ENCODE data around the gene RNF19B.
"Not testable (repeated sequence)": the region's sequence is repeated elsewhere in the genome, so short reads cannot be mapped to it uniquely, and the experiment has no call there.

RNF19B gene

GRCh38 chr1:33000427-33001026 lies 35.9 kb upstream of the RNF19B start:
- no peak overlapping the region for H3K4me3 ChIP-seq (ENCODE audit: low read depth, low read length)
- TF ChIP-seq, protein P1, sequence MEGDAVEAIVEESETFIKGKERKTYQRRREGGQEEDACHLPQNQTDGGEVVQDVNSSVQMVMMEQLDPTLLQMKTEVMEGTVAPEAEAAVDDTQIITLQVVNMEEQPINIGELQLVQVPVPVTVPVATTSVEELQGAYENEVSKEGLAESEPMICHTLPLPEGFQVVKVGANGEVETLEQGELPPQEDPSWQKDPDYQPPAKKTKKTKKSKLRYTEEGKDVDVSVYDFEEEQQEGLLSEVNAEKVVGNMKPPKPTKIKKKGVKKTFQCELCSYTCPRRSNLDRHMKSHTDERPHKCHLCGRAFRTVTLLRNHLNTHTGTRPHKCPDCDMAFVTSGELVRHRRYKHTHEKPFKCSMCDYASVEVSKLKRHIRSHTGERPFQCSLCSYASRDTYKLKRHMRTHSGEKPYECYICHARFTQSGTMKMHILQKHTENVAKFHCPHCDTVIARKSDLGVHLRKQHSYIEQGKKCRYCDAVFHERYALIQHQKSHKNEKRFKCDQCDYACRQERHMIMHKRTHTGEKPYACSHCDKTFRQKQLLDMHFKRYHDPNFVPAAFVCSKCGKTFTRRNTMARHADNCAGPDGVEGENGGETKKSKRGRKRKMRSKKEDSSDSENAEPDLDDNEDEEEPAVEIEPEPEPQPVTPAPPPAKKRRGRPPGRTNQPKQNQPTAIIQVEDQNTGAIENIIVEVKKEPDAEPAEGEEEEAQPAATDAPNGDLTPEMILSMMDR (IDR thresholded peaks at IDR 0.05; ENCODE audit: low read depth, low read length): no peak

GRCh38 chr1:32998997-32999396 lies 34.4 kb upstream of the RNF19B start:
- TF ChIP-seq, protein P1 (IDR thresholded peaks at IDR 0.05; ENCODE audit: low read depth, low read length): no peak
- no peak overlapping the region for H3K4me3 ChIP-seq (ENCODE audit: low read depth, low read length)

DNA sequence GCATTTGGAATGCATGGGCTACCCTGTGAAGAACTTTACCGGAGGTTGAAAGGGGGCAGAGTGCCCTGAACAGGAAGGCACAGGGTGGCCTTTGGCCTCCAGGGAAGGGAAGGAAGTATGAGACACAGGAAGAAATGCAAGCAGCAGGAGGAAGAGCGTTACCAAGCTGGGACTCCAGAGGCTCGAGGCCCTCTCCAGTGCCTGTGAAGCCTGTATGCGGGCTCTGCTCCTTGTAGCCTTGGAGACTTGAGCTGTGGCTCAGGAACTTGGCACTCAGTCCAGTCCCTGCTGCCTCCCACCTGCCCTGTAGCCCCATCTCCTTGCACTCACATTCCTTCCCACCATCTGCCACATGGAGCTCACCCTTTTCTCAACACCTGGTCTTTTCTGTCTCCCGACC lies 33.5 kb upstream of the RNF19B start:
- no peak overlapping the region for H3K4me3 ChIP-seq (ENCODE audit: low read depth, low read length)
- TF ChIP-seq, protein P1 (IDR thresholded peaks at IDR 0.05; ENCODE audit: low read depth, low read length): no peak

DNA sequence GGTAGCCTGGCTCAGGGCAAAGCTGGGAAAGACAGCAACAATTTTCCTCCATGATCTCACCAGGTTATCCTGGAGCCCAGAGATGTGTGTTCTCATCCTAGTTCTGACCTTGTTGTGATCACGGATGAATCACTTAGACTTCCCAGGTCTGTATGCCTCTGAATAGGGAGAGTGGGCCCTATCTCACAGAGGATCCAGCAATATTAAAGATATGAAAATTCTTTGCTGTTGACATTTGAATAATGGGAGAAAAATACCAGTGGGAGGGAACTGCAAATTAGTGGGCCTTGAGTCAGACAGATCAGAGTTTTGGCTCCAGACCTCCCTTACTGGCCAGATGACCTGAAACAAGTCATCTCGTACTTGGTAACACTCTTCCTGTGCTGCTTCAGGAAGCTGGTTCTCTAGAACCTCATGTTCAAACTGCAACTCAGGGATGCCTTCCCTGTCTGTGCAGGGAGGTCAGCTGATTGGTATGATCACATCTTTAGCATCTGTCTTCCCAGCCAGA lies 32.8 kb upstream of the RNF19B start:
- TF ChIP-seq, protein P1 (IDR thresholded peaks at IDR 0.05; ENCODE audit: low read depth, low read length): no peak
- no peak overlapping the region for H3K4me3 ChIP-seq (ENCODE audit: low read depth, low read length)

GRCh38 chr1:32993324-32993636 lies 28.7 kb upstream of the RNF19B start:
- H3K4me3 ChIP-seq (ENCODE audit: low read depth, low read length): not testable (repeated sequence)

DNA sequence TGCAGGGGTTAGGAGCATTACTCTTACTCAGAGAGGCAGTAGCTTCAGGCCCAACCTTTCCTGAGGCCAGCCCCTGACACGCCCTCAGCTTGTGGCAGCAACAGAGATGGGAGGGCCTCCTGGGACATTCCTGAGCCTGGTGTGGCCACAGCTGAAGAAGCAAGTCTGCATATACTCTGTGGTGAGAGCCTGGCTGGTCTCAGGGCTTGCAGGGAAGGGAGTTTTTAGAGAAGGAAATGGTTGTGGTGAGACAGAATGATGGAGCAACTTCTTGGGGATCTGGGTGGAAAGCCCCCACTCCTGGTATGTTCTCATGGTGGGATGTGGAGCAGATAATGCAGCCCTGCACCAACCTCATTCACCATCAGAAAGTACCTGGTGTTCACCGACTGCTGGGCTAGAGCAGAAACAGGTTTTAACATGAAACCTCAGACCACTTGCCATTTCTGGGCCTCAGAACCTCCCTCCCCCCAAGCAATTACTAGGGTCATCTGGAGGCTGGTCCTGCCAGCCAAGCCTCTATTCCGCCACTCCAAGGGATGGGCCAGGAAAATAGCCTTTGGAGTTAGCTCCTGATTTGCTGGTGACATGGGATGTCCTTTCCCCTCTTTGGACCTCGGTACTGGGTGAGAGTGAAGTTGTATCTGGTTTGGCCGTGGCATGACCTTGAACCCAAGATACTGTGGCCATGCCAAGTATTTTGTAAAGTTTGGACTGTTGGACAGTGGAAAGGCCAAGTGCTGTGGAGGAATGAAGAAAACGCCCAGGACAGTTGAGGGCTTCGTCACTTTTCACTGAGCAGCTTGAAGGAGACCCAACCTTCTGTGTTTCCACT lies 28.1 kb upstream of the RNF19B start:
- H3K4me3 ChIP-seq (ENCODE audit: low read depth, low read length): no peak overlapping the region
- TF ChIP-seq, protein P1 (IDR thresholded peaks at IDR 0.05; ENCODE audit: low read depth, low read length): no peak

DNA sequence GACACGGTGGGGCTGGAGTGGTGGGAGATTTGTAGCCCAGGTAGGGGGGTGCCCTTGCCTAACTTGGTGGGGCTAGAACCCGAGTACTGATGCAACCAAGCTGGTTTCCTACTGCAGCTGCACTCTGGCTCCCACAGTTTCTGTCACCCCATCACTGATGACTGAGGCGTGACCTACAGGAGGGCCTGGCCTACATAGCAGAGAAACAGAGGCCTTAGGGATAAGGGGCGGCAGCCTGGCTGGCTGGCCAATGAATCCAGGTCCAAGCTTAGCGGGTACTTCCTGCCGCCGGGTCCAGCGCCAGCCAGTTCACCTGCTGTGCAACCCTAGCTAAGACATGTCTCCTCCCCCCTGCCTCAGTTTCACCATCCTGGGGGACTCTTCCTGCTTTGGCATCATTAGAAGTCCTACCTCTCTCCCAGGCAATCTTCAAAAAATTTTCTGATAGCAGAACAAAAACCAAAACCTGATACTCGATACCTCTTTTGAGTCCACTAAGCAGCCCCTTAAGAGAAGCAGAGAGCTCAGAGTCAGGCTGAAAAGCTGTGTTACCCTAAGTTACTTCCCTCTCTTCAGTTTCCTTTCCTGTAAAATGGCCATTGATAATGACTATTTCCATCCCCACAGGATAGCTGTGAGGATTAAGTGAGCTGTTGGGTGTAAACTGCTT lies 27.3 kb upstream of the RNF19B start:
- H3K4me3 ChIP-seq (ENCODE audit: low read depth, low read length): no peak overlapping the region
- TF ChIP-seq, protein P1 (IDR thresholded peaks at IDR 0.05; ENCODE audit: low read depth, low read length): no peak

Measured in WI38 (cell line).